Measurements from ENCODE around the gene EXOSC7. TPM values are rescaled to one million over a fixed set of nuclear protein-coding genes. Genes with fewer than 3 reads are reported as not detected.

Gene EXOSC7
- total and polyA plus RNA-seq, 9 of the 15 experiments (the other 6 are each of a cell fraction or from before 2014, with no cell fraction given): 88.5 to 237 (median 112) TPM

DNA sequence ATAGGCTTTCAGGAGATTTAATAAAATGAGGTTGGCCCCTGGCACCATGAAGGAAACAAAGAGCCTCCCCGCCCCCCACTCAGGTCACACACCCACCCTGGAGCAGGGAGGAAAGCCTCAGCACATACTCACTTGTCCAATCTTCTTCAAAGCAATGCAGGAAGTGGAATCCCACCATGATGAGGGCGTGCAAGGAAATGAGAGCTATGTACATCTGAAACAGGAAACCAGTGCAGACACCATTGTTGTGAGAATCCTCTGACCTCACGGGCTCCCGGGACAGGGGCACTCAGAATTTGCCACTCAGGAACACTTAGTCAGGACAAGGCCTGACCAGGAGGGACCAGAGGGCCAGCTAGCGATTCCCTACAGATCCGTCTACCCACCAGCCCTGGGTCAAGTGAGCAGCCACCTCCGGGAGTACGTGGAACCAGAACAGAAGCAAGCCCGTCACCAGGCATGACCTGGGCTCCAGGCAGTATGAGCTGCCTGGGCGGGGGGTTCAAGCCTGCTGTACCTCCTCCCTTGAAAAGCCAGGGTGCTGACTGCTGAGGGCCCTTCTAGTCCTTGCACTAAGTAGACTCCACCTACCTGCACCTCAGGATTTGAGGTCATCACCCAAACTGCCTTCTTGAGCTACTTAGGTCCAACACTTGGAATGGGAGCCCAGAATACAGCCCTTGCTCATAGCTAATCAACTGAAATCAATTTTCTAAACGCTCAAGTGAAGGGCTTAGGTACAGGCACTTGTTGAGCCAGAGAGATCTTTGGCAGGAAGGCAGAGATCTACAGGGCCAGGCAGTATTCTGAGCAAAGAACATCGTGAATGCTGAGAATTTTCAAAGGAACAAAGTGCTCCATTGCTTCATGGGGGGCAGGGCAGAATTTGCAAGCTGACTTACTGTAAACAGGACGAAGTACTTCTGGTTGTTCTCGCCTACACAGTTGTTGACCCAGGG is 42.8 kb upstream of the EXOSC7 start:
- Histone ChIP-seq H3K9me1 (ENCODE audit: control insufficient read depth, insufficient read depth, low read length) (peaks cover 3% of the 10 kb centered on the region), H3K4me3 (no peak overlapping the region), H3K9ac (ENCODE audit: insufficient read depth in 1 of 2, low read depth in 2 of 2, low read length in 2 of 2) (0 out of 4 replicates have a peak overlapping the region, but pooled peaks of 1 of the 2 experiments have one; percentile 4), H3K27ac (ENCODE audit: extremely low read depth, low read depth, low read length) (no peak overlapping the region), H3K4me1 (replicated peaks in 1 of 2; ENCODE audit: control insufficient read depth in 2 of 2, insufficient read depth in 2 of 2, low read length in 2 of 2) (no peaks in the 10 kb centered on the region), H3K79me2 (ENCODE audit: control insufficient read depth, insufficient read depth, low read length) (no peaks in the 10 kb centered on the region), H3K36me3 (ENCODE audit: control insufficient read depth, insufficient read depth, low read length) (peaks cover 63% of the 10 kb centered on the region; the same call in 2 of the 3 replicates), H2AFZ (ENCODE audit: low read depth, low read length) (no peak overlapping the region), H4K20me1 (replicated peaks; ENCODE audit: control insufficient read depth, insufficient read depth, low read length) (no peaks in the 10 kb centered on the region), H3K27me3 (ENCODE audit: control insufficient read depth in 2 of 2, insufficient read depth in 2 of 2, low read length in 2 of 2) (no peaks in the 10 kb centered on the region), H3K9me3 (replicated peaks; ENCODE audit: control insufficient read depth, insufficient read depth, low read depth, low read length) (no peaks in the 10 kb centered on the region), H3K4me2 (ENCODE audit: insufficient read depth, low read length) (no peak overlapping the region)
- ChIA-PET CTCF (ENCODE audit: low intra/inter-chr PET ratio) (no interaction called here), POLR2A (no interaction called here)
- in situ Hi-C loops (cut with MboI) (no loop called here), intact Hi-C loops (cut with micrococcal nuclease) (no loop called here)
- FAIRE-seq: no peak
- WGBS (ENCODE audit: insufficient coverage, low coverage, missing lambda C conversion rate): 92% methylated on average over 14 of the region's 14 CpGs
- ATAC-seq: no peak
- DNase-seq (ENCODE audit: extremely low read depth in 1 of 4, low spot score in 3 of 4): no peak
- no TSS peak for BruUV-seq (replicated peaks)
- TF ChIP-seq, protein P1, sequence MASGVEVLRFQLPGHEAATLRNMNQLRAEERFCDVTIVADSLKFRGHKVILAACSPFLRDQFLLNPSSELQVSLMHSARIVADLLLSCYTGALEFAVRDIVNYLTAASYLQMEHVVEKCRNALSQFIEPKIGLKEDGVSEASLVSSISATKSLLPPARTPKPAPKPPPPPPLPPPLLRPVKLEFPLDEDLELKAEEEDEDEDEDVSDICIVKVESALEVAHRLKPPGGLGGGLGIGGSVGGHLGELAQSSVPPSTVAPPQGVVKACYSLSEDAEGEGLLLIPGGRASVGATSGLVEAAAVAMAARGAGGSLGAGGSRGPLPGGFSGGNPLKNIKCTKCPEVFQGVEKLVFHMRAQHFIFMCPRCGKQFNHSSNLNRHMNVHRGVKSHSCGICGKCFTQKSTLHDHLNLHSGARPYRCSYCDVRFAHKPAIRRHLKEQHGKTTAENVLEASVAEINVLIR (CRISPR knock-in tag; IDR thresholded peaks at IDR 0.05): no peak
- TF ChIP-seq NCOA1 (IDR thresholded peaks at IDR 0.05; ENCODE audit: low read depth): no peak
- no peak for TF ChIP-seq JUND (IDR thresholded peaks at IDR 0.05; ENCODE audit: borderline replicate concordance, low read depth, low read length)
- TF ChIP-seq JUND (tag; IDR thresholded peaks at IDR 0.05; ENCODE audit: borderline replicate concordance, low read depth, low read length): no peak
- TF ChIP-seq ZNF707 (CRISPR knock-in tag; conservative IDR thresholded peaks at IDR 0.05): no peak
- TF ChIP-seq SPI1 (IDR thresholded peaks at IDR 0.05; ENCODE audit: borderline replicate concordance, low read depth, low read length): no peak
- no peak for TF ChIP-seq GTF2A2 (tag; IDR thresholded peaks at IDR 0.05)
- TF ChIP-seq ZSCAN29 (IDR thresholded peaks at IDR 0.05): no peak
- no peak for TF ChIP-seq SAP30 (IDR thresholded peaks at IDR 0.05; ENCODE audit: borderline replicate concordance, insufficient read depth, low read depth, low read length, poor library complexity, severe bottlenecking)
- TF ChIP-seq BDP1 (IDR thresholded peaks at IDR 0.05; ENCODE audit: insufficient read depth, insufficient read length): no peak
- TF ChIP-seq MYNN (IDR thresholded peaks at IDR 0.05): no peak
- no peak for TF ChIP-seq MYNN (CRISPR knock-in tag; IDR thresholded peaks at IDR 0.05)
- TF ChIP-seq ZNF717 (CRISPR knock-in tag; IDR thresholded peaks at IDR 0.05): no peak
- no peak for TF ChIP-seq ZNF124 (CRISPR knock-in tag; IDR thresholded peaks at IDR 0.05)
- TF ChIP-seq, protein P2, sequence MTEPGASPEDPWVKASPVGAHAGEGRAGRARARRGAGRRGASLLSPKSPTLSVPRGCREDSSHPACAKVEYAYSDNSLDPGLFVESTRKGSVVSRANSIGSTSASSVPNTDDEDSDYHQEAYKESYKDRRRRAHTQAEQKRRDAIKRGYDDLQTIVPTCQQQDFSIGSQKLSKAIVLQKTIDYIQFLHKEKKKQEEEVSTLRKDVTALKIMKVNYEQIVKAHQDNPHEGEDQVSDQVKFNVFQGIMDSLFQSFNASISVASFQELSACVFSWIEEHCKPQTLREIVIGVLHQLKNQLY (CRISPR knock-in tag; conservative IDR thresholded peaks at IDR 0.05): no peak
- TF ChIP-seq ZNF79 (CRISPR knock-in tag; IDR thresholded peaks at IDR 0.05; ENCODE audit: low read depth): no peak

Measured in K562 (cell line).